Epithelial cell of esophagus (primary cell): ENCODE measurements around the gene EIF2D.

Experiments used
- DNase-seq: peaks from one replicate; pipeline ENCODE4 v3.0.0; 2010; ENCODE audit warnings: low read depth
- H3K4me3 ChIP-seq: 2 replicates; pipeline ENCODE4 v1.5.1; 2011; ENCODE audit warnings: mild to moderate bottlenecking, low read length, control low read depth
- TF ChIP-seq, protein P1 (sequence below): IDR thresholded peaks from 2 replicates; pipeline ENCODE4 v1.5.1; 2011; ENCODE audit warnings: low read depth, mild to moderate bottlenecking, low read length, control low read depth, inconsistent platforms; ENCODE audit not compliant: insufficient read depth; ENCODE audit errors: missing control alignments

Gene EIF2D

DNA sequence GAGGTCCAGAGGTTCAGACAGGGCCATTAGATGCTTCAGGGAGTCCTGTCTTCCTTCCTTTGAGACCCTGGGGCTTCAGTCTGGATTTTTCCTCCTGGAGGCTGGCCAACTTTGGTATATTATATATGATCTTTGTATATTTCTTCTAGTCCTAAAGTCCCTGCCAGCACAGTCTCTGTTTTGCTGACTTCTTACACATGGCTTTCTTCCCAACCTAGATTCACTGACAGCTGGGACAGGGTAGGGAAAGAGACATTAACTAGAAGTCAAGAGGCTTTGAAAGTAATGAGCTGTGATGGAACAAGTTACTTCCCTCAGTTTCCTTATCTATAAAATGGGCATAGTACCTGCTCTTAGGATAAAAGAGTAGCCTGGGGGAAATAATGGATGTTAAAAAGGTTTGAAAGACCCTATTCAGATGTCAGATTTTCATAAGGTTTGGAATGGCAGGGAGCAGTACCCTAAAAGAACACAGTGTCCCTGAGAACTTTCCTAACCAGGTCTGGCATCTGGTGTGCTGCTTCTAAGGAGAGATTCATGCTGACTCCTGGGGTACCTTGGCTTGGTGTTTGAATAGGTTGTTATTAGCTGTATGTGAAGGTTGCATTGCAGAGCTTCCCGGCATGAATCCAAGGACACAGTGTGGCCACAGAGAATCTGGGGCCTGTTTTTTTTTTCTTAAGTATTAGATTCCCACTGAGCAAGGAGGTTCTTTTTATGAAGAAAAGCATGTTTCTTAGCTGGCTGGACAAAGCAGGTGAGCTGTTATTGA, 57.4 kb downstream of the EIF2D start:
- DNase-seq, result no peak
- H3K4me3 ChIP-seq, result no peak overlapping the region

DNA sequence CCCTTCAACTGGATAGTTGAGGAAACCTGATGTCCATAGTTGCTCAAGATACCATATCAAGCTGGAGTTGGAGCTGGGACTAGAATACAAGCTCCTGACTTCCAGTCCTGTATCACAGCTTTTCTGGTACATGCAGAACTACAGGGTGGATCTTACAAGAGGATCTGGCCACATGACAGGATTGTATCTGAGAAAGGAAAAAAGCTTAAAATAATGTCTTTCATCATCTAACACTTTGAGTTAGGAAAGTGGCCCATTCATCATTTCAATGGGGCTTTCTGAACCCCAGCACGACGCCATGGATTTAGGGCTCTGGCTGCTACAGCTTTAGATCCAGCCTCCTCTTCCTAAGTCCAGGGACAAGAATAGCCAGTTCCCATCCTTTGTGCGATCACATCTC, 58.1 kb downstream of the EIF2D start:
- no peak for DNase-seq
- TF ChIP-seq, protein P1, sequence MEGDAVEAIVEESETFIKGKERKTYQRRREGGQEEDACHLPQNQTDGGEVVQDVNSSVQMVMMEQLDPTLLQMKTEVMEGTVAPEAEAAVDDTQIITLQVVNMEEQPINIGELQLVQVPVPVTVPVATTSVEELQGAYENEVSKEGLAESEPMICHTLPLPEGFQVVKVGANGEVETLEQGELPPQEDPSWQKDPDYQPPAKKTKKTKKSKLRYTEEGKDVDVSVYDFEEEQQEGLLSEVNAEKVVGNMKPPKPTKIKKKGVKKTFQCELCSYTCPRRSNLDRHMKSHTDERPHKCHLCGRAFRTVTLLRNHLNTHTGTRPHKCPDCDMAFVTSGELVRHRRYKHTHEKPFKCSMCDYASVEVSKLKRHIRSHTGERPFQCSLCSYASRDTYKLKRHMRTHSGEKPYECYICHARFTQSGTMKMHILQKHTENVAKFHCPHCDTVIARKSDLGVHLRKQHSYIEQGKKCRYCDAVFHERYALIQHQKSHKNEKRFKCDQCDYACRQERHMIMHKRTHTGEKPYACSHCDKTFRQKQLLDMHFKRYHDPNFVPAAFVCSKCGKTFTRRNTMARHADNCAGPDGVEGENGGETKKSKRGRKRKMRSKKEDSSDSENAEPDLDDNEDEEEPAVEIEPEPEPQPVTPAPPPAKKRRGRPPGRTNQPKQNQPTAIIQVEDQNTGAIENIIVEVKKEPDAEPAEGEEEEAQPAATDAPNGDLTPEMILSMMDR, result no peak

More for the DNA sequence above, 57.4 kb downstream of the EIF2D start:
- TF ChIP-seq, protein P1, result no peak

DNA sequence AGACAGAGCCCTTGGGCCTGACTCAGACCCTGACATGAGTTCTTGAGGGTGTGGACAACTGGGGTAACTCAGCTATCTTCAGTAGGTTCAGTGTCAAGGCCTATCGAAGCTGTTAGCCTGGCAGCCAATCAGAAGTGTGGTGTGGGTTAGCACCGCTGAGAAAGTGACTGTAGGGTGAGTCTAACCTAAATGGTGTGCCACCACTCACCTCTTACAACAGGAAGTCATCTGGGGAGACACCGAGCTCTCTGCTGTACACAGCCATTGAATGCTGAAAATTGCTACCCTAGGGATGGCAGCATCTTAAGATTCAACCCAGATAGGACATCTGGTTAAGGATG, 60.3 kb downstream of the EIF2D start:
- DNase-seq, result no peak
- TF ChIP-seq, protein P1, result no peak
- no peak overlapping the region for H3K4me3 ChIP-seq

More for the DNA sequence above, 58.1 kb downstream of the EIF2D start:
- no peak overlapping the region for H3K4me3 ChIP-seq

DNA sequence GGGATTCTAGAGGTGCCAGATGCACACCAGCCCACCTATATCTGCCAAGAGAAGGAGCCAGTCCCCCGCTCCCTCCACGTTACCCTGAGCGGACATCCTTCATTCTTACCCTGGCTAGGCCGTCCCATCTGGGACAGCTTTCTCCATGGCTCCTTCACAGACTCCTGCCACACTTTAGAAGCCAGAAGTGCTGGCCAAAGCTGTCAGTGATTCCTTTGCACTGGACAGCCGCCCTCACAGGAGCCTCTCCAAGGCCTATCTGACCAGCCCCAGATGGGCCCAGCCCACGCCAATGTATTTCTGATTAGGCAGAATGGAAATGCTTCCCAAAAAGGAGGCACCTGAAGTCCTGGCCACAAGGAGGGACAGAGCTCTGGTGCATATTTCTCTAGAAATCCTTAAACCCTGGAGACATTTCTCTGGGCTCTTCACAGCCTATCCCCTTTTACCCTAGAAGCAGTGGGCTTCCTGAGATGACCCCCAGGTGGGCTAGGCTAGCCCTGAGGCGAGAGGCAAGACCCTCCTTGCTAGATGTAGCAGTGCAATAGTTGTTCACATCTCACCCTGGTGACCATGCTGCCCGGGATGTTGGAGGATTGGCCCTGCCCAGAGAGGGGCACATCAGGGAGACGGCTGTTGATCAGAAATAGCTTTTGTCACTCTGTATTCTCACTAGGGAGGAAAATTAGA, 60.8 kb downstream of the EIF2D start:
- H3K4me3 ChIP-seq, result no peak overlapping the region
- DNase-seq, result no peak
- TF ChIP-seq, protein P1, result no peak

DNA sequence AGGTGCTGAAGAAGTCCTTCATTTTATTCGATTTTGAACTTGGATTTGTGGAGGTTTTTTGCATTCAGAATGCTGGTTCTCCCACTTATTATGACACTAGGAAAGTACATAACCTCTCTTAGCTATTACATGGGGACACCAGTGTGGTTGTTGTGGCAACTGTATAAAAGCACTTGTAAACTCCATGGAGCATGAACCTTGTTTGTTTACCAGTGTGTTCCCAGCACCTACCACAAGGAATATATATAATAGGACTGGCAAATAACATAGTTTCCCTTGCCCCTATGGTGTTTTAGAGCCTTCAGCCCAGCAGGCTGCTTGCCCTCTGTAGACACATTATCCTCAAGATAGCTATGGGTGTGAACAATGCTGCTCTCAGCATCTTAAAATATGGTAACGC, 61.8 kb downstream of the EIF2D start:
- DNase-seq, result no peak
- TF ChIP-seq, protein P1, result no peak
- H3K4me3 ChIP-seq, result no peak overlapping the region

DNA sequence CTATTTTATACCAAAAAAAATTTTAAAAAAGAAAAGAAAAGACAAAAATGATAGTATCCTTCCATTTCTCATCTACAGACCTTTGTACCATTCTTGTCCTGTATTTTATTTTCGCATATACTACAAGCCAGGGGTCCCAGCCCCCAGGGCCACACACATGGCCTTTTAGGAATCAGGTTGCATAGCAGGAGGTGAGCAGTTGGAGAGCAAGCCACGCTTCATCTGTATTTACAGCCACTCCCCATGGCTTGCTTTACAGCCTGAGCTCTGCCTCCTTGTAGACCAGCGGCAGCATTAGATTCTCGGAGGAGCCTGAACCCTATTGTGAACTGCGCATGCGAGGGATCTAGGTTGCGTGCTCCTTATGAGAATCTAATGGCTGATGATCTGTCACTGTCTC, 65.2 kb downstream of the EIF2D start:
- no peak for DNase-seq
- TF ChIP-seq, protein P1, result no peak

More for the DNA sequence above, 65.2 kb downstream of the EIF2D start:
- H3K4me3 ChIP-seq, result no peak overlapping the region
